Testis (tissue), 3 donors: ENCODE measurements around the gene ATG4B. TPM values are rescaled to one million over a fixed set of nuclear protein-coding genes. Genes with fewer than 3 reads are reported as not detected.

Experiments used
- DNase-seq: peaks from one replicate; pipeline ENCODE4 v3.0.0-alpha.2; 2019
- H3K27ac ChIP-seq, 2 donors: fragments of 200-600 bp; sonication (generic); one replicate each; pipeline ENCODE4 v1.5.1; 2019
- H3K27me3 ChIP-seq: fragments of 200-600 bp; sonication (generic); one replicate; pipeline ENCODE4 v1.5.1; 2019
- H3K36me3 ChIP-seq: fragments of 200-600 bp; sonication (generic); one replicate; pipeline ENCODE4 v1.5.1; 2017; ENCODE audit warnings: low read depth; ENCODE audit errors: missing control alignments
- H3K4me1 ChIP-seq: fragments of 200-600 bp; sonication (generic); one replicate; pipeline ENCODE4 v1.5.1; 2019
- H3K4me3 ChIP-seq, 2 donors: fragments of 200-600 bp; sonication (generic); one replicate each; pipeline ENCODE4 v1.5.1; 2017 to 2019
- H3K9me3 ChIP-seq: fragments of 200-600 bp; sonication (generic); one replicate; pipeline ENCODE4 v1.5.1; 2017
- POLR2A ChIP-seq: fragments of 450-650 bp; IDR thresholded peaks from one replicate; pipeline ENCODE4 v1.6.1; 2017; ENCODE audit warnings: antibody characterized with exemption, mild to moderate bottlenecking, moderate library complexity
- WGBS, 2 donors: methylation state at CpG; one replicate each; pipeline ENCODE4 v1.1.5; 2018; 5-methylcytosine and 5-hydroxymethylcytosine counted together
- intact Hi-C: fragments of 100-400 bp; cut with DNase I; formaldehyde crosslinking; loops from one replicate; pipeline ENCODE4 v1.15.1; 2023; ENCODE audit warnings: low total_unique reads
- polyA plus RNA-seq: library from polyadenylated mRNA; stranded (reverse); fragments of 350-450 nt; fragmentation: Illumina TruSeq; extraction: RNeasy Lipid Tissue Mini Kit (QIAGEN cat#74804); gene quantifications from one replicate; pipeline ENCODE4 v1.2.3, GENCODE V29; 2014; ENCODE audit warnings: low read depth, low replicate concordance; ENCODE audit not compliant: insufficient read depth
- total RNA-seq, 2 donors: library from RNA; depleted of rRNA; stranded (reverse); fragments of >200 nt; gene quantifications; one replicate each; pipeline ENCODE4 v1.2.3, GENCODE V29; 2016
- TF ChIP-seq, protein P1 (sequence below), 3 experiments: fragments of 450-650 bp in 2 of 3; fragments of 200-600 bp in 1 of 3; sonication (generic) in 1 of 3; IDR thresholded peaks; one replicate each; pipeline ENCODE4 v1.5.1; 2016 to 2019; ENCODE audit warnings: antibody characterized with exemption in 3 of 3, mild to moderate bottlenecking in 2 of 3, moderate library complexity in 1 of 3

Gene ATG4B
- total and polyA plus RNA-seq, 3 donors from 2014 or later, result 123 to 159 (median 149) TPM

DNA sequence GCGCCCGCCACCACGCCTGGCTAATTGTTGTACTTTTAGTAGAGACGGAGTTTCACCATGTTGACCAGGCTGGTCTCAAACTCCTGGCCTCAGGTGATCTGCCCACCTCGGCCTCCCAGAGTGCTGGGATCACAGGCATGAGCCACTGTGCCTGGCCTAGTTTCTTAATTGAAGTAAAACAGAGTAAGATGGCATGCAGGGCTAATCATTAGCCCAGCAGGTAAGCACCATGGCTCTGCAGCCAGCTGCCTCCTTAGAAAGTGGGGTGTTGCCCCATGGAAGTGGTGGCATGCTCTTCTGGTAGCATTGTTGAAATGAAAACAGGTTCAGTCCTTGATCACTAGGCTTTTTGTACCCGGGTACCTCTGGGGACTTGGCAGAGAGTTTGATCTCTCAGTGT, 12.4 kb downstream of the ATG4B start:
- intact Hi-C loops, result no loop called here
- Histone ChIP-seq H3K4me3 (no peak overlapping the region), H3K27me3 (no peaks in the 10 kb centered on the region), H3K36me3 (no peaks in the 10 kb centered on the region), H3K27ac (no peak overlapping the region), H3K4me1 (peaks cover 9% of the 10 kb centered on the region), H3K9me3 (no peaks in the 10 kb centered on the region)
- TF ChIP-seq POLR2A, result no peak
- TF ChIP-seq, protein P1, sequence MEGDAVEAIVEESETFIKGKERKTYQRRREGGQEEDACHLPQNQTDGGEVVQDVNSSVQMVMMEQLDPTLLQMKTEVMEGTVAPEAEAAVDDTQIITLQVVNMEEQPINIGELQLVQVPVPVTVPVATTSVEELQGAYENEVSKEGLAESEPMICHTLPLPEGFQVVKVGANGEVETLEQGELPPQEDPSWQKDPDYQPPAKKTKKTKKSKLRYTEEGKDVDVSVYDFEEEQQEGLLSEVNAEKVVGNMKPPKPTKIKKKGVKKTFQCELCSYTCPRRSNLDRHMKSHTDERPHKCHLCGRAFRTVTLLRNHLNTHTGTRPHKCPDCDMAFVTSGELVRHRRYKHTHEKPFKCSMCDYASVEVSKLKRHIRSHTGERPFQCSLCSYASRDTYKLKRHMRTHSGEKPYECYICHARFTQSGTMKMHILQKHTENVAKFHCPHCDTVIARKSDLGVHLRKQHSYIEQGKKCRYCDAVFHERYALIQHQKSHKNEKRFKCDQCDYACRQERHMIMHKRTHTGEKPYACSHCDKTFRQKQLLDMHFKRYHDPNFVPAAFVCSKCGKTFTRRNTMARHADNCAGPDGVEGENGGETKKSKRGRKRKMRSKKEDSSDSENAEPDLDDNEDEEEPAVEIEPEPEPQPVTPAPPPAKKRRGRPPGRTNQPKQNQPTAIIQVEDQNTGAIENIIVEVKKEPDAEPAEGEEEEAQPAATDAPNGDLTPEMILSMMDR (IDR thresholded peaks at IDR 0.05), result no peak
- DNase-seq, result no peak
- 94 to 98% methylated on average over 6 of the region's 6 CpGs for WGBS, 2 donors

DNA sequence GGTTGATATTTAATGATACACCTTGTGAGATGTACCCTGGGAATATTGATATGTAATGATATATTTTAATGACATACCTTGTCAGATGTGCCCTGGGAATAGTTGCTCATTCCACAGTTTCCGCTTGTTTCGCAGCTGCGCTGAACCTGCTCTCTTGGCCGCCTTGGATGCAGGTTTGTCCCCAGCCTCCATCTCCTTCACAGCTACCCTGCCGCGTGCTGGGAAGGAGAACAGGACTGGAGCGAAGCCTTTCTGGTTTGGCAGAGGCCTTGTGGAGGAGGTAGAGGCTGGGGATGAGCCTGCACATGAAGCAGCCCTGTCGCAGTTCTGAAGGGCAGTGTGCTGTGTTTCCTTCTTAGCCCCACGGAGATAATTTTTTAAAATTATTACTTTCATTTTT, 14.6 kb downstream of the ATG4B start:
- no peak for DNase-seq
- H3K36me3 ChIP-seq, result no peaks in the 10 kb centered on the region
- no peak overlapping the region for H3K4me3 ChIP-seq
- H3K4me1 ChIP-seq, result peaks cover 5% of the 10 kb centered on the region
- H3K27ac ChIP-seq, result no peak overlapping the region
- no peaks in the 10 kb centered on the region for H3K27me3 ChIP-seq
- TF ChIP-seq, protein P1 (IDR thresholded peaks at IDR 0.05), result no peak
- no peak for TF ChIP-seq POLR2A
- intact Hi-C loops, result no loop called here
- 98% methylated on average over 9 of the region's 9 CpGs for WGBS, 2 donors
- no peaks in the 10 kb centered on the region for H3K9me3 ChIP-seq

DNA sequence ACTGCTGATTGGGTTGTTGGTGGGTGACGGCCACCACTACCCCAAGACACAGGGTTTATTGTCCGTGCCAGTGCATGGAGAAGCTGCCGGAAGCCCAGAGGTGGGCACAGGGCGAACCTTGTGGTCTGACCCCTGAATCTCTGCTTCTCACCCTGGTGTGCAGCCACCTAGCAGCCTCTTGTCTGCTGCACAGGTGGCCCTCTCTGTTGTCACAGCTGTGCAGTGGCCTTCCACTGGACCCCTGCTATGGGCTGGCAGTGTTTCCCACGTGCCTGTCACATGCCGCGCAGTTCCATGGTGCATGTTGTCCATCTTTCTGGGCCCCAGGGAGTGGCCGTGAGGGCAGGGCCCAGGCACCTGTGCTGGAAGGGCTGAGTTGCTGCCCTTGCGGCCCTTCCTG, 15.2 kb downstream of the ATG4B start:
- no peak overlapping the region for H3K27ac ChIP-seq
- no peak overlapping the region for H3K4me3 ChIP-seq
- no peaks in the 10 kb centered on the region for H3K9me3 ChIP-seq
- intact Hi-C loops, result no loop called here
- no peak for DNase-seq
- WGBS, 2 donors, result 95% methylated on average over 8 to 9 of the region's 9 CpGs
- no peaks in the 10 kb centered on the region for H3K36me3 ChIP-seq
- no peaks in the 10 kb centered on the region for H3K27me3 ChIP-seq
- no peaks in the 10 kb centered on the region for H3K4me1 ChIP-seq
- TF ChIP-seq, protein P1 (IDR thresholded peaks at IDR 0.05), result no peak
- TF ChIP-seq POLR2A, result no peak

DNA sequence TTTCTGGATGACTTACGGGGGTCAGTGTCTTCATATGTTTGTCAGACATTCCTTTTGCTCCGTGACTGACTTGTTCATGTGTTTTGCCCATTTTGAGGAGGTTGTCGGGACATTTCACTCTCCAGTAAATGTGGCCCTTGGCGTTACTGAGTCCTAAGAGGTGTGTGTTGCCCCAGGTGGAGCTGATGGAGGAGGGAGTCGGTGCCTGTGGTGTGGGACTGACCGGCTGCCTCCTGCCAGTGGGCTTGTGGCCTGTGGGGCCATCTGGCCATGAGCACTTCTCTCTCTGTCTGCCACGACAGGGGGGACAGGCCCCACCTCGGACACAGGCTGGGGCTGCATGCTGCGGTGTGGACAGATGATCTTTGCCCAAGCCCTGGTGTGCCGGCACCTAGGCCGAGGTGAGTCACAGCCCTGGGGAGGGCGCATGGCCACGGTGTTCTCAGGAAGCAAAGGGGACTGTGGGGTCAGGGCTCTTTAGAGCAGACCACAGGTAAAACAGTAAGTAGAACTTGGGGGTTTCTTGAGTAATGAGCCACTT, 15.8 kb downstream of the ATG4B start:
- no peak overlapping the region for H3K27ac ChIP-seq
- H3K4me3 ChIP-seq, result no peak overlapping the region
- intact Hi-C loops, result no loop called here
- TF ChIP-seq, protein P1 (IDR thresholded peaks at IDR 0.05), result no peak
- TF ChIP-seq POLR2A, result no peak
- no peaks in the 10 kb centered on the region for H3K27me3 ChIP-seq
- WGBS, 2 donors, result 94 to 96% methylated on average over 13 of the region's 13 CpGs
- no peak for DNase-seq
- H3K9me3 ChIP-seq, result no peaks in the 10 kb centered on the region
- H3K36me3 ChIP-seq, result no peaks in the 10 kb centered on the region
- no peaks in the 10 kb centered on the region for H3K4me1 ChIP-seq

GRCh38 chr2:241654551-241654950, 17.1 kb downstream of the ATG4B start:
- no peaks in the 10 kb centered on the region for H3K36me3 ChIP-seq

More at GRCh38 chr2:241654551-241654950, 17.1 kb downstream of the ATG4B start:
- Histone ChIP-seq H3K4me3 (no peak overlapping the region), H3K9me3 (no peaks in the 10 kb centered on the region), H3K27ac (no peak overlapping the region), H3K4me1 (no peaks in the 10 kb centered on the region), H3K27me3 (no peaks in the 10 kb centered on the region)
- 86 to 88% methylated on average over 12 of the region's 12 CpGs for WGBS, 2 donors
- DNase-seq, result no peak
- intact Hi-C loops, result no loop called here
- TF ChIP-seq POLR2A, result no peak
- TF ChIP-seq, protein P1 (IDR thresholded peaks at IDR 0.05), result no peak
